HepG2 (cell line): ENCODE data around the gene SLC25A23. TPM values are rescaled to one million over a fixed set of nuclear protein-coding genes. Genes with fewer than 3 reads are reported as not detected.
A peak's percentile ranks its signal among the peaks of the same experiment; 100 is the strongest.

ENCODE experiments used
- CC2D1A ChIP-seq: sonication (generic); formaldehyde crosslinking; IDR thresholded peaks from 2 replicates; pipeline ENCODE4 v1.8.1; 2023; ENCODE audit warnings: mild to moderate bottlenecking, missing genetic modification reagents
- NAIF1 ChIP-seq: sonication (generic); formaldehyde crosslinking; IDR thresholded peaks from 2 replicates; pipeline ENCODE4 v1.5.0; 2020; ENCODE audit warnings: mild to moderate bottlenecking, missing genetic modification reagents, borderline replicate concordance
- NFIC ChIP-seq: IDR thresholded peaks from 2 replicates; pipeline ENCODE4 v1.6.1; 2012; ENCODE audit warnings: mild to moderate bottlenecking, low read length, inconsistent platforms
- NONO ChIP-seq, 2 experiments: fragments of 450-650 bp in 1 of 2; sonication (generic) in 1 of 2; formaldehyde crosslinking in 1 of 2; IDR thresholded peaks in 1 of 2; conservative IDR thresholded peaks in 1 of 2; 2 replicates each; pipeline versions ENCODE4 v1.6.1 to v1.8.0; 2017 to 2022; ENCODE audit warnings: mild to moderate bottlenecking in 1 of 2, missing genetic modification reagents in 1 of 2, moderate library complexity in 1 of 2
- RELA ChIP-seq: sonication (generic); formaldehyde crosslinking; IDR thresholded peaks from 2 replicates; pipeline ENCODE4 v1.4.0; 2020; ENCODE audit warnings: missing genetic modification reagents
- SMARCC2 ChIP-seq: fragments of 450-650 bp; IDR thresholded peaks from 2 replicates; pipeline ENCODE4 v1.6.1; 2017; ENCODE audit warnings: antibody characterized with exemption, mild to moderate bottlenecking
- SPEN ChIP-seq: sonication (generic); formaldehyde crosslinking; IDR thresholded peaks from 2 replicates; pipeline ENCODE4 v1.5.1; 2020; ENCODE audit warnings: low read depth, mild to moderate bottlenecking, missing genetic modification reagents
- TP53 ChIP-seq: sonication (generic); formaldehyde crosslinking; conservative IDR thresholded peaks from 2 replicates; pipeline ENCODE4 v1.4.0; 2020; ENCODE audit warnings: missing genetic modification reagents
- ZBTB38 ChIP-seq: sonication (generic); formaldehyde crosslinking; IDR thresholded peaks from 2 replicates; pipeline ENCODE4 v1.5.1; 2020; ENCODE audit warnings: mild to moderate bottlenecking, missing genetic modification reagents
- ZFP36L2 ChIP-seq: sonication (generic); formaldehyde crosslinking; IDR thresholded peaks from 2 replicates; pipeline ENCODE4 v1.4.0; 2020; ENCODE audit warnings: missing genetic modification reagents
- ZNF138 ChIP-seq: sonication (generic); formaldehyde crosslinking; IDR thresholded peaks from 2 replicates; pipeline ENCODE4 v1.5.0; 2020; ENCODE audit warnings: mild to moderate bottlenecking, low read depth, missing genetic modification reagents
- ZNF335 ChIP-seq: sonication (generic); formaldehyde crosslinking; IDR thresholded peaks from 2 replicates; pipeline ENCODE4 v1.4.0; 2020; ENCODE audit warnings: missing genetic modification reagents
- ZNF781 ChIP-seq: sonication (generic); formaldehyde crosslinking; IDR thresholded peaks from 2 replicates; pipeline ENCODE4 v1.5.1; 2020; ENCODE audit warnings: borderline replicate concordance, mild to moderate bottlenecking, missing genetic modification reagents; ENCODE audit errors: not compliant biosample characterization
- ZSCAN12 ChIP-seq: sonication (generic); formaldehyde crosslinking; IDR thresholded peaks from 2 replicates; pipeline ENCODE4 v1.9.0; 2021; ENCODE audit warnings: mild to moderate bottlenecking, missing genetic modification reagents
- polyA plus RNA-seq, 8 experiments: library from polyadenylated mRNA; depleted of rRNA in 3 of 8; stranded (reverse) in 7 of 8; unstranded in 1 of 8; fragments of >200 nt; fragmentation: Illumina TruSeq in 4 of 8; extraction: Trizol in 4 of 8; gene quantifications; 2 replicates each; pipeline versions ENCODE4 v1.2.1 to v1.2.3, GENCODE V29; 2011 to 2016; ENCODE audit warnings: low read depth in 4 of 8, missing spikeins in 1 of 8, mixed read lengths in 1 of 8; ENCODE audit not compliant: insufficient read depth in 1 of 8
- total RNA-seq, 5 experiments: library from RNA; depleted of rRNA; stranded (reverse); fragments of >200 nt; fragmentation: Illumina TruSeq; extraction: Trizol; gene quantifications; 2 replicates each; pipeline ENCODE4 v1.2.3, GENCODE V29; 2016; ENCODE audit warnings: low read depth in 1 of 5
- TF ChIP-seq, protein P1 (sequence below): sonication (generic); formaldehyde crosslinking; IDR thresholded peaks from 2 replicates; pipeline ENCODE4 v1.4.0; 2020; ENCODE audit warnings: missing genetic modification reagents
- TF ChIP-seq, protein P2 (sequence below): sonication (generic); formaldehyde crosslinking; IDR thresholded peaks from 2 replicates; pipeline ENCODE4 v1.5.0; 2020; ENCODE audit warnings: mild to moderate bottlenecking, missing genetic modification reagents, borderline replicate concordance
- TF ChIP-seq, protein P3 (sequence below): sonication (generic); formaldehyde crosslinking; IDR thresholded peaks from 2 replicates; pipeline ENCODE4 v1.4.0; 2020; ENCODE audit warnings: missing genetic modification reagents, borderline replicate concordance
- TF ChIP-seq, protein P4 (sequence below): sonication (generic); formaldehyde crosslinking; IDR thresholded peaks from 2 replicates; pipeline ENCODE4 v1.4.0; 2020; ENCODE audit warnings: missing genetic modification reagents

SLC25A23 gene
- total and polyA plus RNA-seq, 2 of the 13 experiments (the other 11 are each of a cell fraction or from before 2014, with no cell fraction given) = 12.4 to 15.2 TPM

DNA sequence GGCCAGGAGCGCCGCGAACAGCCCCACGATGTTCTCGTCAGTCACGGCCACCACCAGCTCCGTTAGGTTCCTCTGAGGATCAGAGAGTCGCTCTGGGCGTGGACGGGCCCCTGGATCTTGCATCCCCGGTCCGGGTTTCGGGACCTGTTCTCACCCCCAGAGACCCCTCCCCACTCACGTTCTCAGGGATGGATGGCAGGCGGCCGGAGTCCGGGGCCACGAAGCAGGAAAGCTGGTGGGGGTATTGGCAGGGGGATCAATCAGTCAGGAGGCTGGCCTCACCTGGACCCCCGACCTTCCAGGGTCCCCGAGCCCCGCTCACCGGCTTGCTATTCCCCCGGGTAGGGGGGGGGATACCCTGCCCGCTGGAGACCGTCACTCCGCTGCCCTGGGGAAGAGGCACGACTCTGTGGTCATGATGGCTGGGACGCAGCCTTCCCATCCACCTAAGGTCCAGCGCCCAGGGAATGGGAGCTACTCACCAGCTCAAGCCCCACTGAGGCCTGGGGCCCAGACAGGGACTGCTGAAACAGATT lies 17.4 kb upstream of the SLC25A23 start (continued):
- TF ChIP-seq SPEN (CRISPR knock-in tag) (no peak), NFIC (no peak), ZNF335 (CRISPR knock-in tag) (no peak), RELA (CRISPR knock-in tag) (no peak), ZNF138 (CRISPR knock-in tag) (no peak), ZFP36L2 (CRISPR knock-in tag) (no peak), NONO (IDR thresholded peaks at IDR 0.05) (no peak), NONO (CRISPR knock-in tag; conservative IDR thresholded peaks at IDR 0.05) (no peak), TP53 (CRISPR knock-in tag) (no peak), ZNF781 (CRISPR knock-in tag) (no peak), ZBTB38 (0 out of 2 replicates have a peak, but pooled peaks have one; percentile 17), SMARCC2 (no peak), NAIF1 (CRISPR knock-in tag) (no peak), ZSCAN12 (no peak), CC2D1A (CRISPR knock-in tag) (no peak)
- TF ChIP-seq, protein P1, sequence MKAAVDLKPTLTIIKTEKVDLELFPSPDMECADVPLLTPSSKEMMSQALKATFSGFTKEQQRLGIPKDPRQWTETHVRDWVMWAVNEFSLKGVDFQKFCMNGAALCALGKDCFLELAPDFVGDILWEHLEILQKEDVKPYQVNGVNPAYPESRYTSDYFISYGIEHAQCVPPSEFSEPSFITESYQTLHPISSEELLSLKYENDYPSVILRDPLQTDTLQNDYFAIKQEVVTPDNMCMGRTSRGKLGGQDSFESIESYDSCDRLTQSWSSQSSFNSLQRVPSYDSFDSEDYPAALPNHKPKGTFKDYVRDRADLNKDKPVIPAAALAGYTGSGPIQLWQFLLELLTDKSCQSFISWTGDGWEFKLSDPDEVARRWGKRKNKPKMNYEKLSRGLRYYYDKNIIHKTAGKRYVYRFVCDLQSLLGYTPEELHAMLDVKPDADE (CRISPR knock-in tag) = no peak
- TF ChIP-seq, protein P2, sequence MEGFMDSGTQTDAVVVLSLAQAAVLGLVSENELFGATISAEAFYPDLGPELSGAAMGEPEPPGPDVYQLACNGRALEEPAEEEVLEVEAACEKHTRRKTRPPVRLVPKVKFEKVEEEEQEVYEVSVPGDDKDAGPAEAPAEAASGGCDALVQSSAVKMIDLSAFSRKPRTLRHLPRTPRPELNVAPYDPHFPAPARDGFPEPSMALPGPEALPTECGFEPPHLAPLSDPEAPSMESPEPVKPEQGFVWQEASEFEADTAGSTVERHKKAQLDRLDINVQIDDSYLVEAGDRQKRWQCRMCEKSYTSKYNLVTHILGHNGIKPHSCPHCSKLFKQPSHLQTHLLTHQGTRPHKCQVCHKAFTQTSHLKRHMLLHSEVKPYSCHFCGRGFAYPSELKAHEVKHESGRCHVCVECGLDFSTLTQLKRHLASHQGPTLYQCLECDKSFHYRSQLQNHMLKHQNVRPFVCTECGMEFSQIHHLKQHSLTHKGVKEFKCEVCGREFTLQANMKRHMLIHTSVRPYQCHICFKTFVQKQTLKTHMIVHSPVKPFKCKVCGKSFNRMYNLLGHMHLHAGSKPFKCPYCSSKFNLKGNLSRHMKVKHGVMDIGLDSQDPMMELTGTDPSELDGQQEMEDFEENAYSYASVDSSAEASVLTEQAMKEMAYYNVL = no peak
- TF ChIP-seq, protein P3, sequence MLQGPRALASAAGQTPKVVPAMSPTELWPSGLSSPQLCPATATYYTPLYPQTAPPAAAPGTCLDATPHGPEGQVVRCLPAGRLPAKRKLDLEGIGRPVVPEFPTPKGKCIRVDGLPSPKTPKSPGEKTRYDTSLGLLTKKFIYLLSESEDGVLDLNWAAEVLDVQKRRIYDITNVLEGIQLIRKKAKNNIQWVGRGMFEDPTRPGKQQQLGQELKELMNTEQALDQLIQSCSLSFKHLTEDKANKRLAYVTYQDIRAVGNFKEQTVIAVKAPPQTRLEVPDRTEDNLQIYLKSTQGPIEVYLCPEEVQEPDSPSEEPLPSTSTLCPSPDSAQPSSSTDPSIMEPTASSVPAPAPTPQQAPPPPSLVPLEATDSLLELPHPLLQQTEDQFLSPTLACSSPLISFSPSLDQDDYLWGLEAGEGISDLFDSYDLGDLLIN = no peak
- TF ChIP-seq, protein P4, sequence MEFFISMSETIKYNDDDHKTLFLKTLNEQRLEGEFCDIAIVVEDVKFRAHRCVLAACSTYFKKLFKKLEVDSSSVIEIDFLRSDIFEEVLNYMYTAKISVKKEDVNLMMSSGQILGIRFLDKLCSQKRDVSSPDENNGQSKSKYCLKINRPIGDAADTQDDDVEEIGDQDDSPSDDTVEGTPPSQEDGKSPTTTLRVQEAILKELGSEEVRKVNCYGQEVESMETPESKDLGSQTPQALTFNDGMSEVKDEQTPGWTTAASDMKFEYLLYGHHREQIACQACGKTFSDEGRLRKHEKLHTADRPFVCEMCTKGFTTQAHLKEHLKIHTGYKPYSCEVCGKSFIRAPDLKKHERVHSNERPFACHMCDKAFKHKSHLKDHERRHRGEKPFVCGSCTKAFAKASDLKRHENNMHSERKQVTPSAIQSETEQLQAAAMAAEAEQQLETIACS (CRISPR knock-in tag) = no peak
